Transverse colon (tissue), 4 donors: Measurements from ENCODE around the gene PGR. TPM values are rescaled to one million over a fixed set of nuclear protein-coding genes. Genes with fewer than 3 reads are reported as not detected.

ENCODE experiments used
- DNase-seq: peaks from one replicate; pipeline ENCODE4 v3.0.0-alpha.2; 2019
- H3K27ac ChIP-seq, 4 donors: fragments of 200-600 bp; sonication (generic); 2 replicates each; pipeline ENCODE4 v1.5.1; 2016 to 2018; ENCODE audit warnings: inconsistent platforms in 4 of 4
- H3K27me3 ChIP-seq: fragments of 200-600 bp; sonication (generic); 2 replicates; pipeline ENCODE4 v1.5.1; 2017; ENCODE audit warnings: inconsistent platforms
- H3K36me3 ChIP-seq, 4 donors: fragments of 200-600 bp; sonication (generic); 2 replicates each; pipeline ENCODE4 v1.5.1; 2017 to 2019; ENCODE audit warnings: inconsistent platforms in 4 of 4
- H3K4me1 ChIP-seq, 4 donors: fragments of 200-600 bp; sonication (generic); 2 replicates each; pipeline ENCODE4 v1.5.1; 2017 to 2020; ENCODE audit warnings: inconsistent platforms in 4 of 4
- H3K4me3 ChIP-seq, 4 donors: fragments of 200-600 bp; sonication (generic); 1 replicate in 1 of 4; 2 replicates in 3 of 4; pipeline versions ENCODE4 v1.5.1 to v1.6.1; 2017 to 2019; ENCODE audit warnings: inconsistent platforms in 4 of 4
- H3K9me3 ChIP-seq, 2 donors: fragments of 200-600 bp; sonication (generic); 2 replicates each; pipeline ENCODE4 v1.5.1; 2017 to 2019; ENCODE audit warnings: inconsistent platforms in 2 of 2
- CTCF ChIP-seq, 5 experiments: fragments of 200-600 bp in 3 of 5; fragments of 450-650 bp in 2 of 5; sonication (generic) in 3 of 5; IDR thresholded peaks; 1 replicate in 2 of 5; 2 replicates in 3 of 5; pipeline ENCODE4 v1.5.1; 2016 to 2017; ENCODE audit warnings: antibody characterized with exemption in 5 of 5, inconsistent platforms in 3 of 5, mild to moderate bottlenecking in 2 of 5, moderate library complexity in 1 of 5
- EP300 ChIP-seq: sonication (generic); formaldehyde crosslinking; IDR thresholded peaks from one replicate; pipeline ENCODE4 v1.6.1; 2017; ENCODE audit warnings: antibody characterized with exemption, low read depth
- POLR2A ChIP-seq: fragments of 450-650 bp; IDR thresholded peaks from one replicate; pipeline ENCODE4 v1.6.1; 2016; ENCODE audit warnings: antibody characterized with exemption, mild to moderate bottlenecking, moderate library complexity
- POLR2AphosphoS5 ChIP-seq, 3 donors: sonication (generic); formaldehyde crosslinking; IDR thresholded peaks; one replicate each; pipeline ENCODE4 v1.6.1; 2016; ENCODE audit warnings: antibody characterized with exemption in 3 of 3
- WGBS, 2 donors: methylation state at CpG; one replicate each; pipeline ENCODE4 v1.1.5; 2018; ENCODE audit warnings: low coverage in 1 of 2; 5-methylcytosine and 5-hydroxymethylcytosine counted together
- in situ Hi-C, 4 donors: fragments of 200-750 bp; cut with MboI; loops; one replicate each; pipeline versions ENCODE4 v1.15.0 to v1.15.1; 2017; ENCODE audit warnings: low sequenced_read_pairs in 3 of 4, low pct_ligation_motif_present in 1 of 4, low pct_unique_long_range_greater_than_20kb in 1 of 4
- intact Hi-C: fragments of 100-400 bp; cut with DNase I; formaldehyde crosslinking; loops from one replicate; pipeline ENCODE4 v1.15.1; 2023; ENCODE audit warnings: low total_unique reads
- total RNA-seq, 4 donors: library from RNA; depleted of rRNA; stranded (reverse); fragments of >200 nt; gene quantifications; one replicate each; pipeline ENCODE4 v1.1.0, GENCODE V29; 2016

PGR gene
- total RNA-seq, 4 donors from 2014 or later, result 0.95 to 8.0 (median 1.7) TPM

- peak overlapping the region; percentile 16 to 65 (median 54) for H3K4me3 ChIP-seq
- H3K36me3 ChIP-seq, result no peaks in the 10 kb centered on the region
- DNase-seq, result peak; percentile 28
- H3K4me1 ChIP-seq, result peaks cover 0 to 34% (median 22%) of the 10 kb centered on the region in 4 donors
- intact Hi-C loops (loop anchor here (5.0 kb wide), 1 partner anchor 59 kb away; no protein-coding TSS in a partner anchor), in situ Hi-C loops (no loop called here)
- H3K9me3 ChIP-seq, result no peaks in the 10 kb centered on the region
- WGBS, 2 donors, result 2% methylated on average over 70 of the region's 93 CpGs; no CpG with 5 or more reads in 1 of the 2 donors
- TF ChIP-seq EP300 (no peak), POLR2A (no peak)
- H3K27ac ChIP-seq, result peak overlapping the region; percentile 70 to 82 (median 76)
- H3K27me3 ChIP-seq, result peaks cover 68% of the 10 kb centered on the region
Observed at GRCh38 chr11:101127699-101128570, 1.7 kb downstream of the PGR start.

- H3K27me3 ChIP-seq, result peaks cover 68% of the 10 kb centered on the region
- H3K27ac ChIP-seq, result peak overlapping the region; percentile 70 to 82 (median 76)
- H3K4me1 ChIP-seq, result peaks cover 0 to 34% (median 22%) of the 10 kb centered on the region in 4 donors
- no peaks in the 10 kb centered on the region for H3K36me3 ChIP-seq
- in situ Hi-C loops, result no loop called here
- intact Hi-C loops, result loop anchor here (5.0 kb wide), 1 partner anchor 60 kb away; no protein-coding TSS in a partner anchor
- peak; percentile 26 for DNase-seq
- no peaks in the 10 kb centered on the region for H3K9me3 ChIP-seq
- TF ChIP-seq CTCF (IDR thresholded peaks at IDR 0.05), result no peak
- TF ChIP-seq POLR2AphosphoS5 (IDR thresholded peaks at IDR 0.05), result no peak
- TF ChIP-seq EP300, result no peak
- 6% methylated on average over 39 of the region's 55 CpGs; no CpG with 5 or more reads in 1 of the 2 donors for WGBS, 2 donors
- H3K4me3 ChIP-seq, result peak overlapping the region; percentile 16 to 65 (median 54)
Observed at GRCh38 chr11:101127197-101127698, 2.4 kb downstream of the PGR start.

- in situ Hi-C loops, result no loop called here
- WGBS, 2 donors, result 5 to 9% methylated on average over 5 to 18 of the region's 18 CpGs
Observed at GRCh38 chr11:101126551-101127196, 2.9 kb downstream of the PGR start.

GRCh38 chr11:101115671-101116160 lies 13.9 kb downstream of the PGR start:
- intact Hi-C loops (no loop called here), in situ Hi-C loops (no loop called here)

More at GRCh38 chr11:101126551-101127196, 2.9 kb downstream of the PGR start:
- intact Hi-C loops, result loop anchor here (5.0 kb wide), 1 partner anchor 61 kb away; no protein-coding TSS in a partner anchor
- peak overlapping the region; percentile 16 to 65 (median 54) for H3K4me3 ChIP-seq
- TF ChIP-seq POLR2A (no peak), EP300 (no peak), CTCF (IDR thresholded peaks at IDR 0.05) (no peak), POLR2AphosphoS5 (IDR thresholded peaks at IDR 0.05) (no peak)
- peaks cover 64% of the 10 kb centered on the region for H3K27me3 ChIP-seq
- peak overlapping the region; percentile 70 to 82 (median 76) for H3K27ac ChIP-seq
- DNase-seq, result no peak
- H3K4me1 ChIP-seq, result peaks cover 0 to 34% (median 22%) of the 10 kb centered on the region in 4 donors
- H3K9me3 ChIP-seq, result no peaks in the 10 kb centered on the region
- no peaks in the 10 kb centered on the region for H3K36me3 ChIP-seq

More at GRCh38 chr11:101115671-101116160, 13.9 kb downstream of the PGR start:
- Histone ChIP-seq H3K4me1 (no peaks in the 10 kb centered on the region), H3K36me3 (no peaks in the 10 kb centered on the region), H3K4me3 (no peak overlapping the region), H3K27me3 (no peaks in the 10 kb centered on the region), H3K27ac (no peak overlapping the region), H3K9me3 (no peaks in the 10 kb centered on the region)
- no peak for TF ChIP-seq POLR2AphosphoS5 (IDR thresholded peaks at IDR 0.05)
- TF ChIP-seq CTCF (IDR thresholded peaks at IDR 0.05), result no peak
- TF ChIP-seq POLR2A, result no peak
- TF ChIP-seq EP300, result no peak
- WGBS, 2 donors, result 69 to 77% methylated on average over 4 of the region's 4 CpGs
- no peak for DNase-seq
